OCI-LY1 (cell line): ENCODE data around the gene KIN.

Source experiments
- EZH2 ChIP-seq: fragments of 200-600 bp; sonication (generic), shearing (Covaris generic); IDR thresholded peaks from 2 replicates; pipeline ENCODE4 v1.8.0; 2017; ENCODE audit warnings: borderline replicate concordance, mixed run types, mild to moderate bottlenecking, antibody characterized with exemption, low read length, moderate library complexity, mixed read lengths
- TF ChIP-seq, protein P1 (sequence below): fragments of 200-600 bp; sonication (generic), shearing (Covaris generic); IDR thresholded peaks from 2 replicates; pipeline ENCODE4 v1.5.1; 2017; ENCODE audit warnings: mild to moderate bottlenecking, antibody characterized with exemption, low read length, moderate library complexity, mixed read lengths

- TF ChIP-seq, protein P1, sequence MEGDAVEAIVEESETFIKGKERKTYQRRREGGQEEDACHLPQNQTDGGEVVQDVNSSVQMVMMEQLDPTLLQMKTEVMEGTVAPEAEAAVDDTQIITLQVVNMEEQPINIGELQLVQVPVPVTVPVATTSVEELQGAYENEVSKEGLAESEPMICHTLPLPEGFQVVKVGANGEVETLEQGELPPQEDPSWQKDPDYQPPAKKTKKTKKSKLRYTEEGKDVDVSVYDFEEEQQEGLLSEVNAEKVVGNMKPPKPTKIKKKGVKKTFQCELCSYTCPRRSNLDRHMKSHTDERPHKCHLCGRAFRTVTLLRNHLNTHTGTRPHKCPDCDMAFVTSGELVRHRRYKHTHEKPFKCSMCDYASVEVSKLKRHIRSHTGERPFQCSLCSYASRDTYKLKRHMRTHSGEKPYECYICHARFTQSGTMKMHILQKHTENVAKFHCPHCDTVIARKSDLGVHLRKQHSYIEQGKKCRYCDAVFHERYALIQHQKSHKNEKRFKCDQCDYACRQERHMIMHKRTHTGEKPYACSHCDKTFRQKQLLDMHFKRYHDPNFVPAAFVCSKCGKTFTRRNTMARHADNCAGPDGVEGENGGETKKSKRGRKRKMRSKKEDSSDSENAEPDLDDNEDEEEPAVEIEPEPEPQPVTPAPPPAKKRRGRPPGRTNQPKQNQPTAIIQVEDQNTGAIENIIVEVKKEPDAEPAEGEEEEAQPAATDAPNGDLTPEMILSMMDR, result no peak
- TF ChIP-seq EZH2, result no peak
Observed at GRCh38 chr10:7776777-7777176, 11.0 kb downstream of the KIN start.
